Neural cell (in vitro differentiated cells): ENCODE measurements around the gene ACTN4. TPM values are rescaled to one million over a fixed set of nuclear protein-coding genes. Genes with fewer than 3 reads are reported as not detected.

Experiments
- H2AFZ ChIP-seq: fragments of 200-600, 300-800 bp; sonication (generic), shearing (Covaris generic); 2 replicates; pipeline ENCODE4 v1.6.0; 2014; ENCODE audit warnings: low read depth, mild to moderate bottlenecking, antibody characterized with exemption, low read length, moderate library complexity
- H3F3A ChIP-seq: fragments of 200-600 bp; shearing (Covaris generic); 2 replicates; pipeline ENCODE4 v1.6.1; 2016; ENCODE audit warnings: mild to moderate bottlenecking, moderate library complexity, mixed read lengths, antibody characterized with exemption, low read length; ENCODE audit not compliant: insufficient read depth, poor library complexity, severe bottlenecking
- H3K27ac ChIP-seq: fragments of 200-600, 300-800 bp; sonication (generic), shearing (Covaris generic); 2 replicates; pipeline ENCODE4 v1.5.1; 2014; ENCODE audit warnings: mild to moderate bottlenecking, low read length, moderate library complexity
- H3K27me3 ChIP-seq: fragments of 300-800, 200-600 bp; sonication (generic), shearing (Covaris generic); 2 replicates; pipeline ENCODE4 v1.6.0; 2014; ENCODE audit warnings: mild to moderate bottlenecking, low read depth, low read length, moderate library complexity; ENCODE audit not compliant: insufficient read depth
- H3K36me3 ChIP-seq: fragments of 300-800, 200-600 bp; sonication (generic), shearing (Covaris generic); 2 replicates; pipeline ENCODE4 v1.5.1; 2014; ENCODE audit warnings: mild to moderate bottlenecking, antibody characterized with exemption, low read length, moderate library complexity; ENCODE audit not compliant: insufficient read depth
- H3K4me2 ChIP-seq: fragments of 300-800, 200-600 bp; sonication (generic), shearing (Covaris generic); 2 replicates; pipeline ENCODE4 v1.6.0; 2014; ENCODE audit warnings: mild to moderate bottlenecking, low read length
- H3K4me3 ChIP-seq: fragments of 300-800, 200-600 bp; sonication (generic), shearing (Covaris generic); 2 replicates; pipeline ENCODE4 v1.5.1; 2014; ENCODE audit warnings: mild to moderate bottlenecking, low read length, moderate library complexity
- H3K79me2 ChIP-seq: fragments of 200-600 bp; shearing (Covaris generic); replicated peaks from 2 replicates; pipeline ENCODE4 v1.6.0; 2014; ENCODE audit warnings: mild to moderate bottlenecking, low read length, moderate library complexity; ENCODE audit not compliant: insufficient read depth
- H3K9ac ChIP-seq: fragments of 300-800, 200-600 bp; sonication (generic), shearing (Covaris generic); 2 replicates; pipeline ENCODE4 v1.6.1; 2016; ENCODE audit warnings: mild to moderate bottlenecking, low read length, mixed read lengths
- H3K9me2 ChIP-seq: fragments of 200-600 bp; shearing (Covaris generic); 2 replicates; pipeline ENCODE4 v1.6.1; 2016; ENCODE audit warnings: mild to moderate bottlenecking, low read length, mixed read lengths; ENCODE audit not compliant: insufficient read depth
- H3K9me3 ChIP-seq: fragments of 200-600, 300-800 bp; sonication (generic), shearing (Covaris generic); 2 replicates; pipeline ENCODE4 v1.6.1; 2016; ENCODE audit warnings: mild to moderate bottlenecking, mixed run types, low read length, moderate library complexity, mixed read lengths
- H4K20me1 ChIP-seq: fragments of 200-600 bp; shearing (Covaris generic); 2 replicates; pipeline ENCODE4 v1.6.1; 2016; ENCODE audit warnings: mild to moderate bottlenecking, mixed run types; ENCODE audit not compliant: insufficient read depth
- CTCF ChIP-seq: fragments of 450-650 bp; IDR thresholded peaks from 2 replicates; pipeline ENCODE4 v1.5.1; 2014; ENCODE audit warnings: antibody characterized with exemption, mild to moderate bottlenecking, moderate library complexity; ENCODE audit not compliant: poor library complexity, severe bottlenecking
- EP300 ChIP-seq: fragments of 450-650 bp; conservative IDR thresholded peaks from 2 replicates; pipeline ENCODE4 v1.6.1; 2014; ENCODE audit warnings: antibody characterized with exemption, mild to moderate bottlenecking, moderate library complexity; ENCODE audit not compliant: poor library complexity, severe bottlenecking
- EZH2 ChIP-seq: fragments of 200-600, 300-800 bp; shearing (Covaris generic), sonication (generic); IDR thresholded peaks from 2 replicates; pipeline ENCODE4 v1.6.1; 2014; ENCODE audit warnings: antibody characterized with exemption, low read length, borderline replicate concordance, mild to moderate bottlenecking; ENCODE audit not compliant: insufficient read depth, poor library complexity, severe bottlenecking
- MXI1 ChIP-seq: fragments of 450-650 bp; conservative IDR thresholded peaks from 2 replicates; pipeline ENCODE4 v1.6.1; 2014; ENCODE audit warnings: antibody characterized with exemption, mild to moderate bottlenecking; ENCODE audit not compliant: poor library complexity, severe bottlenecking
- POLR2AphosphoS5 ChIP-seq: IDR thresholded peaks from 2 replicates; pipeline ENCODE4 v1.6.1; 2012
- RAD21 ChIP-seq: fragments of 450-650 bp; conservative IDR thresholded peaks from 2 replicates; pipeline ENCODE4 v1.6.1; 2014; ENCODE audit warnings: antibody characterized with exemption, mild to moderate bottlenecking, moderate library complexity
- REST ChIP-seq: IDR thresholded peaks from 2 replicates; pipeline ENCODE4 v1.6.1; 2012; ENCODE audit warnings: borderline replicate concordance
- SMC3 ChIP-seq: fragments of 450-650 bp; conservative IDR thresholded peaks from 2 replicates; pipeline ENCODE4 v1.6.1; 2014; ENCODE audit warnings: antibody characterized with exemption, mild to moderate bottlenecking, moderate library complexity; ENCODE audit not compliant: poor library complexity
- TAF1 ChIP-seq: IDR thresholded peaks from 2 replicates; pipeline ENCODE4 v1.6.1; 2012; ENCODE audit warnings: low read depth
- polyA plus RNA-seq: library from polyadenylated mRNA; depleted of rRNA; stranded (reverse); fragments of >200 nt; gene quantifications from 2 replicates; pipeline ENCODE4 v1.2.3, GENCODE V29; 2014

ACTN4 gene
- polyA plus RNA-seq, 1 donor from 2014 or later, result 54.0 TPM

GRCh38 chr19:38710928-38711725 lies 63.7 kb downstream of the ACTN4 start:
- no peaks in the 10 kb centered on the region for H3K9me3 ChIP-seq
- H3K27me3 ChIP-seq, result no peaks in the 10 kb centered on the region
- no peaks in the 10 kb centered on the region for H4K20me1 ChIP-seq
- H3K4me3 ChIP-seq, result no peak overlapping the region
- H3K27ac ChIP-seq, result no peak overlapping the region
- no peak overlapping the region for H3K4me2 ChIP-seq
- H2AFZ ChIP-seq, result no peak overlapping the region
- TF ChIP-seq POLR2AphosphoS5, result no peak
- no peak for TF ChIP-seq RAD21
- no peak for TF ChIP-seq EZH2
- TF ChIP-seq SMC3, result no peak
- no peak for TF ChIP-seq TAF1
- H3K36me3 ChIP-seq, result no peaks in the 10 kb centered on the region
- H3F3A ChIP-seq, result no peaks in the 10 kb centered on the region
- no peaks in the 10 kb centered on the region for H3K79me2 ChIP-seq
- H3K9me2 ChIP-seq, result no peaks in the 10 kb centered on the region
- H3K9ac ChIP-seq, result no peak overlapping the region

GRCh38 chr19:38711726-38712153 lies 64.3 kb downstream of the ACTN4 start:
- Histone ChIP-seq H3K9me2 (no peaks in the 10 kb centered on the region), H4K20me1 (no peaks in the 10 kb centered on the region), H3K36me3 (no peaks in the 10 kb centered on the region), H3K9me3 (no peaks in the 10 kb centered on the region), H3F3A (no peaks in the 10 kb centered on the region), H3K27me3 (no peaks in the 10 kb centered on the region), H2AFZ (no peak overlapping the region), H3K4me3 (no peak overlapping the region), H3K4me2 (no peak overlapping the region), H3K9ac (no peak overlapping the region), H3K79me2 (no peaks in the 10 kb centered on the region), H3K27ac (no peak overlapping the region)
- TF ChIP-seq EP300 (no peak), SMC3 (no peak), REST (no peak), EZH2 (no peak), MXI1 (no peak), CTCF (no peak), POLR2AphosphoS5 (no peak), TAF1 (no peak), RAD21 (no peak)
